DMS 273 (cell line): ENCODE measurements around the gene ABHD12.
"Not testable (repeated sequence)": the region's sequence is repeated elsewhere in the genome, so short reads cannot be mapped to it uniquely, and the experiment has no call there.

Source experiments
- DNase-seq: peaks from one replicate; lab custom pipeline; 2025; ENCODE audit not compliant: unreplicated experiment; lab: John Stamatoyannopoulos, UW

ABHD12 gene

DNA sequence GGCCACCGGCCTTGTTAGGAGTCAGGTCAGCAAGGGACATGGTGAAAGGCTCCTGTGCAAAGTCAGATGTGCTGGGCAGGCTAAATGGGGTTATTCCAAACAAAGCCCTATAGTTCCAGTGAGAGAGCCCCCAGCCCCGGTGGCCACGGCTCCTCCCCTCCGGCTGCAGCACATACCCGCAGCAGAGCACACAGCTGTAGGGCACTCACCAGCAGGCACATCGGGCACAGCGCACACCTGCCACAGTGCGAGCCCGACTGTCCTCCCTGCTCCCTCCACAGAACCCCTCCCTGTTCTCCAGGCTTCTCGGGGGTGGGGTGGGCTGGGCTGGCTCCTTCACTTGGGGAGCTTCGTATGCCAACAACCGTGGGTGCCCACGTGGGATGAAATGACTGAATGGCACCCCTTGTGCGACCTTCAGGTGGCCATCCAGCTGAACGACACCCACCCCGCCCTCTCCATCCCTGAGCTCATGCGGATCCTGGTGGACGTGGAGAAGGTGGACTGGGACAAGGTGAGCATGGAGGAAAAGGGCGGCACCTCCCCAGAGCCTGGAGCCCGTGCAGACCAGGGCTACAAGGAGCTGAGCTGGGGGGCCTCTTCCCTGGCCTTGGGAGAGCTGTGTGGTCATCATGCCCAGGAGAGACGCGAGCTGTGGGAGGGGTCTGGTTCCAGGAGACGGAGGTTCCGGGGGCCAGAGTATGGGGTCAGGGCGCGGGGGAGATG lies 111.8 kb downstream of the ABHD12 start:
- no peak for DNase-seq

GRCh38 chr20:25277941-25278521 lies 112.6 kb downstream of the ABHD12 start:
- DNase-seq: no peak

DNA sequence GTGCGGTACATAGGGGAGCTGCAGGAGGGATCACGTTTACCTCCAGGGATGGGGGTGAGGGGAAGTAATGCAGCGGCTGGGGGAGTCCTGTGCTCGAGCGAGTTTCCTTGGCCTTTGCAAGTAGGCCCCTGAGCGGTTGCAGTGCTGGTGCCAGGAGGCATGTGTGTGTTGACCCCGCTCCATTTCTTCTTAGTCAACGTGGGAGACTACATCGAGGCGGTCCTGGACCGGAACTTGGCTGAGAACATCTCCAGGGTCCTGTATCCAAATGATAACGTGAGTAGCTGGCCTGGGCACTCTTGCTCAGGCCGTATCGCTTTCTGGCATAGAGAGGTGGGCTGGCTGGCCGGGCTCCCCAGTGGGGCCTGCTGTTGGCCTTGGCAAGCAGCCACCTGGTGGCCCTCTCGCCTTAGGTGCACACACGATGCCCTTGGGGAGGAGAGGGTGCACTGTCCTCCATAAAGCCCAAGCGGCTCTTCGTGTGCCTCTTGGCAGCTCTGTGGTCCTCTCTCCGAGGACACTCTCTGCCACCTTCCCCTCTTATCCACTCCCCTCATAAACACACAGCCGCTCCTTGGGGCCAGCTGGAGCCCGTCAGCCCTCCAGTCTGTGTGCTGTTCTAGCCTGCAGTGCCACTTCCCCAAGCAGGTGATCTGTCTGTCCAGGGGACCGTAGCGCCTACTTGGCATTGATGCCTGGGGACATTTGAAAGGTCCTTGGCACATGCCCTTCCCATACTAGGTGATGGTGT lies 113.4 kb downstream of the ABHD12 start:
- DNase-seq: no peak

DNA sequence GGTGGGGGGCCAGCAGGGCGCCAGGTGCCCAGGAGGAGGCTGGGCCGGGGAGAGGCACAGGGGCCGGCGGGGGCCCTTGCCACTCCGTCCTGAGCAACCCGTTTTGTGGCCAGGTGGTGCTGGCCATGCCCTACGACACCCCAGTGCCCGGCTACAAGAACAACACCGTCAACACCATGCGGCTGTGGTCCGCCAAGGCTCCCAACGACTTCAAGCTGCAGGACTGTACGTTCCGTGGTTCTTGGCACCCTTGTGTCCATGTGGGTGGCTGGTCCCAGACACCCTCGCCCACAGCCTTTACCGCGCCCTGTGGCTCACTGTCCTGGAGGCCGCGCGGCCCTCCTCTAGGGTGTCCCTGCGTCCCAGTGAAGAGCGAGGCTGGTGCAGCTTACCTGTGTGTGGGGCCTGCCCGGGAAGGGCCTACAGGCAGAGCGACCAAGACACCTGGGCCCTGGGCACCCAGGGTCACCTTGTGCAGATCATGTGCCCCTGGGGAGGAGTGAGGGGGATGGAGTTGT lies 114.0 kb downstream of the ABHD12 start:
- no peak for DNase-seq

- no peak for DNase-seq
Measured at GRCh38 chr20:25275813-25276532, 114.7 kb downstream of the ABHD12 start.

DNA sequence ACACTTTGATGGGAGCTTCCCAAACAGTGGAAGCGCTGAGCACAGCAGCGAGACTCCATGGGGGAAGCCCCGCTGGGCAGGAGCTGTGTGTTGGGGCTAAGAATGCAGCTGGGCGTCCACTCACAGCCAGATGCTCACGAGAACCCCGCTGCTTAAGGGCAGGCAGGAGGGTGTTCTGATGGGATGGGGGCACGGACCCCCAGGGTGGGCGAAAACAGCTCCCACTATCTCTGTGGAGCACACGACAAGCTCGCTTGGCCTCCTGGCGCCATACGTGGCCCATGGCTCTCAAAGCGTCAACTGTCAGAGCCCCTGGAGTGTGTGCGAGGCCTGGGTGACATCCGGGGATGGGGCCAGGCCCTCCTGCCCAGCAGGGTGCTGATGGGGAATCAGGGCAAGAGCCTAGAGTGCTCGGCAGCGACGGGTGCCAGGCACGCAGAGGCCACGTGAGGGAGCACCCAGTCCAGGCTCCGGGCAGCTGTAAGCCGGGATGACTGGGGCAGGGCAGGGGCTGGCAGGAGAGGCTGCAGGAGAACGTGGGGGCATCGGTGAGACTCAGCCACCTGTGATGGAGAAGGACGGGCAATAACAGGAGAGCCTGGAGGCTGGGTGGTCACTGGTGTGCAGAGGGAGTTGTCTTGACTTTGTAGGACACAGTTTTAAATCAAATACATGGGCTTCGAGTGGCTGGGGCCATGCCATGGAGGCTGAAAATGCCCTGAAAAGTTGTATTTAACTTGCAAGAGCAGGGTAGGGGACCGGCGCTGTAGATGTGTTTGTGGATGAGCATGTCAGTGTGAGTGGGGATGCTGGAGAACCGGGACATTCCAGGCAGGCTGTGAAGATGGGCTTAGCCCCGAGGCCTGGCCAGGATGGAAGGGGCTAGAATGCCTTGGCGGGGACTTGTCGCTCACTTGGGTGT lies 115.5 kb downstream of the ABHD12 start:
- DNase-seq: no peak

GRCh38 chr20:25274481-25274880 lies 116.2 kb downstream of the ABHD12 start:
- DNase-seq: no peak

- peak; percentile 85 for DNase-seq
Measured at GRCh38 chr20:25273541-25274358, 116.9 kb downstream of the ABHD12 start.

DNA sequence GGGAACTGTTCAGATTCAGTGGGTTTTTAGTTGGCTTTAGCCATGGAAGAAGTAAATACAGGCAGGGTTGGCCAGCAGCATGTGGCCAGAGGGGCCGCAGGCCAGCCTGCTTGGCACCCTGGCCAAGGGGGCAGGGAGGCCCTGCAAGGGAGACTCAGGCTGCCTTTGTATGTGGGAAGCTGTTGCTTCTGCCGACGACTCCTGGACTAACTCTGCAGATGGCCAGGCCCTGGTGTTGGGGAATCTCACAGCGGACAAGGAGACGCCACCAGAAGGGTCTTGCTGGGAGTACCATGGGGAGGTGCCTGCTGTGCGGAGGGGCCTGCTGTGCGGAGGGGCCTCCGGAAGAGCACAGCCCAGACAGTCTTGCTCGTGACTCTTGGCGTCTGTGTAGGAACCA lies 117.6 kb downstream of the ABHD12 start:
- peak; percentile 78 for DNase-seq

GRCh38 chr20:25272223-25273000 lies 118.2 kb downstream of the ABHD12 start:
- no peak for DNase-seq

DNA sequence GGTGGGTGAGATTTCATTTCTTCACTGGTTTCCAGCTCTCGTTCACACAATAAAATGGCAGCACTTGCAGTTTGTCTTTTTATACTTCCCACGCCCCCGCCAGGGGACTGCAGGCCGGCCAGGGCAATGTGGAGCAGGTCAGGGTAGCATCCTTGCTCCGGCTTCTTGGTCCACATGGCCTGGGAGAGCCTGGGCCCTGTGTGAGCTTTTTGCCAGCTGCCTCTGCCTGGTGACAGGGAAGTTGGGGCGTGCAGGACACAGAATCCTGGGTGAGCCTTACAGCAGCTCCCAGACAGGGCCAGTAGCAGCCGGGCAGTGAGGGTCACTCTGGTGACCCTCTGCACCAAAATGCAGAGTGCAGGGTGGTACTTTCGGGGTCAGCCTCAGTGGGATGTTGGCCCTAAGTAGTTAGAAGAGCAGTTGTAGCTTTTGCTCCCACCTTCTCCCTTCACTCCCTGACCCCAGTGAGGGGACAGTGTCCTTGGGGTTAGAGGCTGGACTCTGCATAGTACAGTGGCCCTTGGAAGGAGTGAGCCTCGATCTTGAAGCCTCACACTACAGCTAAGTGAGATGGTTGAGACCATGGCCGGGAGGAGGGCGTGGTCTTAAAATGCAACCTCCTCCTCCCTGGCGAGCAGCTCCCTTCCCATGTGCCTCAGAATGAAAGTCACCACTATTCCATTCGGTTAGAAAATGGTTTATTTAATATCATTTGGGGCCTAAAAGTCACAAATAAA lies 119.0 kb downstream of the ABHD12 start:
- DNase-seq: no peak

- peak; percentile 63 for DNase-seq
Measured at GRCh38 chr20:25270829-25271251, 119.8 kb downstream of the ABHD12 start.

DNA sequence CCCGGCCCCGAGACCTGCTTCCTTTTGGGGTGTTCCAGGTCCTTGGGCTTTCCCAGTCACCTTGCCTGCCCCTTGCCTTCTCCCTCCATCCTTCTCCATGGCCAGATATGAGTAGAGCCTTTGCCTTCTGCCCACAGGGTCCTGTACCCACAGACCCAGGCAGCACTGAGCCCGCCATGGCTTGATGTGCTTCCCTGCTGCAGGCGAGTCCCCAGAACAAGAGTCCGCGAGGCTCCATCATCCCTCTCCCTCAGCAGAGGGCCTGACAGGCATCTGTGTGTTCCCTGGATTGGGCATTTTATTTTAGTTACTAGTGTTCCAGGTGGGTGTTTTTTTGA lies 120.8 kb downstream of the ABHD12 start:
- DNase-seq: no peak

- no peak for DNase-seq
Measured at GRCh38 chr20:25269057-25269832, 121.4 kb downstream of the ABHD12 start.

GRCh38 chr20:25260770-25261437 lies 129.7 kb downstream of the ABHD12 start:
- DNase-seq: not testable (repeated sequence)

- no peak for DNase-seq
Measured at GRCh38 chr20:25259788-25260254, 130.8 kb downstream of the ABHD12 start.

- no peak for DNase-seq
Measured at GRCh38 chr20:25259358-25259757, 131.3 kb downstream of the ABHD12 start.
